GM18498 (cell line): ENCODE data around the gene GJC2.
"Not testable (repeated sequence)": the region's sequence is repeated elsewhere in the genome, so short reads cannot be mapped to it uniquely, and the experiment has no call there.

Experiments used
- ATAC-seq: cut with Tn5 transposase; IDR thresholded peaks from one replicate; pipeline ENCODE4 v1.9.1; 2021; ENCODE audit warnings: mild to moderate bottlenecking, moderate library complexity; ENCODE audit not compliant: unreplicated experiment

The GJC2 gene

DNA sequence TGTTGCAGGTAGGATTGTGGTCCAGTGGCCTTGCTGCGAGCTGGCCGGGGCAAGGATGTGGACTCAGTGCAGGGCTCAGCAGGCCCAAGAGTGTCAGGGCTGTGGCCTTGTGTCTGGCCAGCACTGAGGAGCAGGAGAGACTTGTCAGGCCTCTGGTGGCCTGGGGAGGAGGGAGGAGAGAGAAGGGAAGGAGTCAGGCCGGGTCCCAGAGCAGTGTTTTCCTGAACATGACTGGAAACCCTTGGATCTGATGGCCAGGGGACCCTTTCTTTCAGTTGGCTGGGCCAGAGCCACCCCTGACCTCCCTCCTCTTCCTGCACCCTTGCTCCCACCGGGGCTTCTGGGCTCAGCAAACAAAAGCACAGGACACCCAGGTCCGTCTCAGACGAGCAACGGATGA is 20.9 kb downstream of the GJC2 start:
- no peak for ATAC-seq

DNA sequence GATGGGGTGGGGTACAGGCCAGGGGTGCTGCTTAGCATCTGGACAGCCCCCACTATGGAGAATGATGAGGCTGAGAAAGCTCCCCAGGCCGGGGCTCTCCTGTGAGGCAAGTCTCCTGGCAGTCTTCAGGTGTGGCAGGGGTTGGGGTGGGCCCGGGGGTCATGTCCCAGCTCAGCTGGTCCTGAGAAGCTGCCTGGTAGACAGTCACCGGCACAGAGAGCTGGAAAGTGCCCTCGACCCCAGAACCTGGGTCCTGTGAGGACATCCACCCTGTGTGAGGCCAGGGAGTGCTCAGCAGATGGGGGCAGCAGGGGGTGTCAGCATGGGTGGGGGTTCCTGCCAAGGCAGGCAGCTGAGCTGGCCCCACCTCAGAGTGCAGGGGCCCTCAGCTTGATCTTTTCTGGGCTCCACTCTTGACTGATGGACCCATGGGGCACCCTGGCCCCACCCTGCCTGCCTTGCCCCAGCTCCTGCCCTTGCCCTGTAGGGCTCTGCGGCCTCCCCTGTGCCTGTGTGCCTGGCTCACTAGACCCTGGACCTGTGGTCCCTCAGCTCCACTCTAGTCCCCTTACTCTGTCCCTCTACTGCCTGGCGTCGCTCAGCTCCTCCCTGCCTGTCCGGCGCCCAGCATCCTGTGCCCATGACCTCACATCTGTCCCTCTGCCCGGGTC is 21.6 kb downstream of the GJC2 start:
- ATAC-seq, result no peak

- ATAC-seq, result no peak
These were observed 23.1 kb downstream of the GJC2 start for GRCh38 chr1:228172591-228173527.

DNA sequence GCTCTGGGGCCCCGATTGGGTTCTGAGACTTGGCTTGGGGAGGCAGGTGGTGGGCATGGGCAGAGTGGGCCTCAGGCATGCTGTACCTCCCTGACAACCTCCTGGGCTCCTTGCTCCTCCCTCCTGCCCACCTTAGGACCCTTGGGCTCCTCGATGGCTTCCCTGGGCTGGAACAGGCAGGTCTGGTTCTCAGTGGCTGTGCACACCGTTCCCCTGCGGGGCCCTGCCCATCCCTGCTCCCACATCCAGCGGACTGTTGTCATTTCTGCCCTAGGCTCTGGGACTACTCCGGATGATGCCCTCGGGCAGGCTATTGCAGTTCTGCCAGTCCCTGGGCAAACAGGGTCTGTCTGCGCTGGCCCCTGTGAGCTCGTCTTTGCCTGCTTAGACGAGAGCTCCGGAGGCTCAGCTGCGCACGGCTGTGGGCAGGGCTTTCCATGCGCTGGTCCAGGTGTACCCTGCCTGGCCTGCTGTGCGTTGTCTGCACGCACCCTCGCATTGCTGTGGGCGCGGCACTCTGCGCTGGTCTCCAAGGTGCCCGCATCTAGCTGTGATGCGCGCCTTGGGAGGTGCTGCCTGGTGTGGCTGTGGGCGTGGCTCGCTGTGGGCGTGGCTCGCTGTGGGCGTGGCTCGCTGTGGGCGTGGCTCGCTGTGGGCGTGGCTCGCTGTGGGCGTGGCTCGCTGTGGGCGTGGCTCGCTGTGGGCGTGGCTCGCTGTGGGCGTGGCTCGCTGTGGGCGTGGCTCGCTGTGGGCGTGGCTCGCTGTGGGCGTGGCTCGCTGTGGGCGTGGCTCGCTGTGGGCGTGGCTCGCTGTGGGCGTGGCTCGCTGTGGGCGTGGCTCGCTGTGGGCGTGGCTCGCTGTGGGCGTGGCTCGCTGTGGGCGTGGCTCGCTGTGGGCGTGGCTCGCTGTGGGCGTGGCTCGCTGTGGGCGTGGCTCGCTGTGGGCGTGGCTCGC is 24.1 kb downstream of the GJC2 start:
- not testable (repeated sequence) for ATAC-seq

- no peak for ATAC-seq
These were observed 25.0 kb downstream of the GJC2 start for GRCh38 chr1:228174482-228175315.

- no peak for ATAC-seq
These were observed 25.7 kb downstream of the GJC2 start for GRCh38 chr1:228175316-228176023.

DNA sequence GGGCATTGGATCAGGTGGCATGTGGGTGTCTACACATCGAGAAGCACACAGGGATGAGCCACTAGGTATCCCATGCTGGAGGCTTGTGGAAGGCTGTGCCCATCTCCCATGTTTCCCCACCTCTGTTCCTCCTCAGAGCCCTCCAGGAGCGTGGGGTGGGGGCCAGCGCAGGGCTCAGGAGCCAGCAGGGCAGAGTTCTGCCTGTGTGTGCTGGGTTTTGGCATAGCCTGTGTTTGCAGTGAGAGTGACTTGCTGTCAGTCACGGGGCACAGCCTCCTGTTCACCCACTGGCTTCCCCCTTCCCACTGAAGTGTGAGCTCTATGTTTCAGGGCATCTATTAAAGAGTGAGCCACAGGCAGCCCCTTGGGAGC is 26.3 kb downstream of the GJC2 start:
- no peak for ATAC-seq

GRCh38 chr1:228176461-228177182 is 26.9 kb downstream of the GJC2 start:
- no peak for ATAC-seq

- no peak for ATAC-seq
These were observed 27.4 kb downstream of the GJC2 start for GRCh38 chr1:228177183-228177475.

GRCh38 chr1:228177721-228178710 is 28.3 kb downstream of the GJC2 start:
- no peak for ATAC-seq

GRCh38 chr1:228178737-228179684 is 29.3 kb downstream of the GJC2 start:
- ATAC-seq, result no peak

DNA sequence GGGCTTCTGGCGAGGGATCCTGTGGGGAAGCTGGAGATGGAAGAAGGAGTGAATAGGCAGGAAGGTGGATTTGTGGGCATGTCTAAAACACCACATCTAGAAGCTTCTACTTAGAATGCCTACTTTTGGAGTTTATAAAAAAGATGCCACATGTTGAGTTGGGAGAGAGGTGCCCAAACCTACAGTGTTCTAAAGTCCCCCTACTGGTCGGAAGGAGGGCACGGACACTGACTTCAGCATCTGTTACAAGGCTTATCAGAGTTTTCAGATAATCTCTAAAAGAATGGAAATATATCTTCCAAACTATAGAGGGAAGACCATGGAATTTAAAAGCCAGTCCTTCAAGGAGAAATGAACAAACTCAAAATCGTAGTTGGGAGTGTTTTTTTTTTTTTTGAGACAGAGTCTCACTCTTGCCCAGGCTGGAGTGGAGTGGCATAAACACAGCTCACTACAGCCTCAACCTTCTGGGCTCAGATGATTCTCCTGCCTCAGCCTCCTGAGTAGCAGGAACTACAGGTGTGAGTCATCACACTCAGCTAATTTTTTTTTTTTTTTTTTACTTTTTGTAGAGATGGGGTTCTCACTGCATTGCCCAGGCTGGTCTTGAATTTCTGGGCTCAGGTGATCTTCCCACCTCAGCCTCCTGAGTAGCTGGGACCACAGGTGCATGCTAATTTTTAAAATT is 30.7 kb downstream of the GJC2 start:
- no peak for ATAC-seq

GRCh38 chr1:228180959-228181644 is 31.4 kb downstream of the GJC2 start:
- no peak for ATAC-seq

DNA sequence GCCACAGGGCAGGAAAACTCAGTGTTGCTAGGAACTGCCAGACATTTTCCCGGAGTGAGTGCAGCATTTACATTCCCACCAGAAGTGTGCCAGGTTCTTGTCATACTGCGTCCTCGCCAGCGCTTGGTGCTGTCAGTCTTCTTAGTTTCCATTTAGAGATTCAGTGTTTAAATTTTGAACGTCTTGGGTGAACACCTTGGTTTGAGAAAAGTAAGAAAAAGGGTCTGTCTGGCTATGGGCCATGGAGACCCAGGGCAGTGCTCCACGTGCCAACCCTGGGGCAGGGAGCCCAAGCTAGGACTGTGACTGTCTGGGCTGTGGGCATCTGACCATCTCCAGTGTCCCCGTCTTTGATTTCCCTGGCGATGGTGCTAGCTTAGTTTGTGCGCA is 31.9 kb downstream of the GJC2 start:
- ATAC-seq, result no peak

GRCh38 chr1:228182296-228183030 is 32.7 kb downstream of the GJC2 start:
- ATAC-seq, result no peak
